ENCODE data around the gene PNLIPRP3. TPM values are rescaled to one million over a fixed set of nuclear protein-coding genes. Genes with fewer than 3 reads are reported as not detected.

The PNLIPRP3 gene
- total RNA-seq, 1 donor, result not detected

DNA sequence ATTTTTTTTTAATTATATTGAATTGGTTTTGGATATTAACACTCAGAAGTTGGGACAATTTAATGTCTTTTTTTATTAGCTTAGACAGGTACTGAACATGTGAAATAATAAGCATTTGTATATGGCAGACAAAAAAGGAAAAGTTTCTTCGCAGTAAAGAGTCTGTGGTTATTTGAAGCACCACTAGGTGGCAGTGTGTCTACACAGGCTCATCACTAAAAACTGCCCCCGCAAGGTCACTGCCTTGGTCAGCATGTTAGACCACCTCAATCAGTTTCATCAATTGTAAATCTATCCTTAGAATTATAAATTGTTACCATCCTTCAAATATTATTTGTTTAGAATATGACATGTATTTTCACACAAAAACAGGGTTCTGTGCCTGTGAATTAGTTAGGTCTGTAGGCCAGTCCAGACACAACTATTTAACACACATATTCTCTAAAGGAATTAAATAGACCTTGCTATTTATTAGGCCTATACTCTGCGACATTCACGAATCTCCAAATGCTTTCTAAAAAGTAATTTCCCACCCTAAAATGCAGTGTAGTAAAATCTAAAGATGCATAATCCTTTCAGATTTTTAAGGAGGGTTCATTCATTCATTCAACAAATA lies 17.0 kb downstream of the PNLIPRP3 start:
- DNase-seq (ENCODE audit: low read depth in 2 of 3, low spot score in 2 of 3), result peak in 2 of 3 donors; percentile 26 to 46

DNA sequence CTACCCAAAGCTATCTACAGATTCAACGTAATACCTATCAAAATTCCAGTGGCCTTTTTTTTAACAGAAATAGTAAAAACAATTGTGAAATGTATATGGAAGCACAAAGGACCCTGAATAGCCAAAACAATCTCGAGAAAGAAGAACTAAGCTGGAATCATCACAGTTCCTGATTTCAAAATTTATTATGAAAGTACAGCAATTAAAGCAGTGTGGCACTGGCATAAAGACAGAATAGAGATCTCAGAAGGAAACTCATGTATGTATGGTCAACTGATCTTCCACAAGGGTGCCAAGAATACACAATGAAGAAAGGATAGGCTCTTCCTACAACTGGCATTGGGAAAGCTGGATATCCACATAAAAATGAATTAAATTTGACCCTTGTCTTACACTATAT lies 23.2 kb downstream of the PNLIPRP3 start:
- no peak for DNase-seq (ENCODE audit: low read depth in 2 of 3, low spot score in 2 of 3)

DNA sequence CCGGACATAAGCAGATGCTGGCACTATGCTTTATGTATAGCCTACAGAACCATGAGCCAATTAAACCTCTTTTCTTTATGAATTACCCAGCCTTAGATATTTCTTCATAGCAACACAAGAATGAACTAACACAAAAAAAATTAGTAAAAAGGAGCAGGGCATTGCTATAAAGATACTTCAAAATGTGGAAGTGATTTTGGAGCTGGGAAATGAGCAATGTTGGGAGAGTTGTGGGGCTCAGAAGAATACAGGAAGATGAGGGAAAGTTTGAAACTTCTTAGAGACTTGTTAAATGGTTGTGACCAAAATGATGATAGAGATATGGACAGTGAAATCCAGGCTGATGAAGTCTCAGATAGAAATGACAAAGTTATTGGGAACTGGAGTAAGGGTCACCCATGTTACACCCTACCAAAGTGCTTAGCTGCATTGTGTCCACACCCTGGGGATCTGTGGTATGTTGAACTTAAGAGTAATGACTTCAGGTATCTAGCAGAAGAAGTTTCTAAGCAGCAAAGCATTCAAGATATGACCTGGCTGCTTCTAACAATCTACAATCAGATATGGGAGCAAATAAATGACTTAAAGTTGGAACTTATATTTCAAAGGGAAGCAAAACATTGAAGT lies 24.2 kb downstream of the PNLIPRP3 start:
- DNase-seq (ENCODE audit: low read depth in 2 of 3, low spot score in 2 of 3), result no peak

DNA sequence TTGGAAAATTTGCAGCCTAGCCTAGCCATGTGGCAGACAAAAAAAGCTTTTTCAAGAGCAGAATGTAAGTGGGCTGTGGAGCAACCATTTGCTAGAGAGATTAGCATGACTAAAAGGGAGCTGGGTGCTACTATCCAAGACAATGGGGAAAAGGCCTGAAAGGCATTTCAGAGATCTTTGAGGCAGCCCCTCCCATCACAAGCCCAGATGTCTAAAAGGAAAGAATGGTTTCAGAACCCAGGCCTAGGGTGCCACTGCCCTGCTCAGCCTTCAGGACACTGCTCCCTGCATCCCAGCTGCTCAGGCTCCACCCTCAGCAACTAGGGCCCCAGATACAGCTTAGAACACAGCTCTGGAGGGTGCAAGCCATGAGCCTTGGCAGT lies 24.7 kb downstream of the PNLIPRP3 start:
- DNase-seq (ENCODE audit: low read depth in 2 of 3, low spot score in 2 of 3), result no peak

DNA sequence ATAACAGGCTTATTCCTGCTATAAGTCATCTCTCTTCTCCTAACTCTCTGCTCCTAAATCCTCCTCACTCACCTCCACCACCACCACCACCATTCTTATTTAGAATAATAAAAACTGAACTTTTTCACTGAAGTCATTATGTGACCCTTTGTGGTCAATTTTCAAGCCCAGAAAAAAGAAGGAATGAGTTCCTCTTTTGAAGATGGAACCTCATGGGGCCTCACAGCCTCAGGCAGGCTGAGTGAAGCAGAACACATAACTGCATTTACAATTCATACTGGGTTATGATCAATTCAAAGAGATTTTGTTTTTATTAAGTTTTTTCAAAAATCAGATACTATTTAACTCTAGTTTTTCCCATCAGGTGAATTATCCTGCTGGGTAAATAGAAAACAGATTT lies 29.8 kb downstream of the PNLIPRP3 start:
- peak in 1 of 3 donors; percentile 59 for DNase-seq (ENCODE audit: low read depth in 2 of 3, low spot score in 2 of 3)

DNA sequence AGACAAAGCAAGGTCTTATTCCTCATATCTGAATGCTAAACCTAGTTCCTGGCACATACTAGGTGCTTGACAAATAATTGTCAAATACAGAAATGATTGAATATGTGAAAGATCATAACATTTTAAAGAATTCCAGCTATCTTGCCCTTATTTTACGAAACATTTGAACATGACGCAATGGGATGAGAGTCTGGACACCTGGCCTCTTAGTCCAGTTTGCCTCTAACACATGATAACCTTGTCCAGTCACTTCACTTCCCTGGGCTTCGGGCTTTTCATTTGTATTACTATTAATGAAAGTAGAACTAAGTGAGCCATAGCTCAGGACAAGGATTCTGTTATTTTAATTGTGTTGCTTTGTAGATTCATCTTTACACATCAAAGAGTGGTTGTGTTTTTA lies 32.6 kb downstream of the PNLIPRP3 start:
- DNase-seq (ENCODE audit: low read depth in 2 of 3, low spot score in 2 of 3), result no peak

DNA sequence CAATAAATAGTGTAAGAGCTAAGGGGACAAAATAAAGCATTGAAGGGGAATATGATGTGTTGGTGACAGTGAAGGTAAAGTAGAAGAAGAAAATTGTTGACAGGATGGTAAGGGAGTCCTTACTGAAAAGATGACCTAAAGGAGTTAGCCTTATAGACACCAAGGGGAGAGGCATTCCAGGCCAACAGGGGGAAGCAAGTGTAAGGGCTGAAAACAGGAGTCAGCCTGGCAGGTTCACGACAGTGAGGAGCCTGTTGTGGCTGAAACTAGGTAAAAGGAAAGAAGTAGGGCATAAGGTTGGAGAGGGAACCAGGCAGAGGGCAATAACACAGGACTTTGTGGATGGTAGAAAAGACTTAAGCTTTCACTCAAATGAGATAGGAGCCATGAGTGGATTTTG lies 34.0 kb downstream of the PNLIPRP3 start:
- no peak for DNase-seq (ENCODE audit: low read depth in 2 of 3, low spot score in 2 of 3)

DNA sequence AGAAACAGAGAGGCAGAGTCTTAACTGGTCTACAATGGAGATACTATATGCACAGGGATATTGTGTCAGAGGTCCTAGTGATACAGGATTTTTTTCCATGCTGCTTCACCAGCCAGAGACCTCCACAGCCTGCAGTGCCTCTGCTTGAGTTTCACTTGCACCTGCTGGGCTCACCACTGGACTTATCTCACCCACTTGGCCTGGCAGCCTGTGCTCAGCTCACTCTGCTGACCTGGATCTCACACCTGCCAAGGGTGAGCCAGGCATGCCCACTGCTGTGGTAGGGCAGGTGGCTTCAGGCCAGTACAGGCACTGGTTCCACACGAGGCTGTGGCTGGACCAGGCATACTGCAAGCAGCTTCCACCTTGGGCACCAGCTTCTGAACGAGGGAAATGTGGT lies 36.6 kb downstream of the PNLIPRP3 start:
- DNase-seq (ENCODE audit: low read depth in 2 of 3, low spot score in 2 of 3), result no peak

DNA sequence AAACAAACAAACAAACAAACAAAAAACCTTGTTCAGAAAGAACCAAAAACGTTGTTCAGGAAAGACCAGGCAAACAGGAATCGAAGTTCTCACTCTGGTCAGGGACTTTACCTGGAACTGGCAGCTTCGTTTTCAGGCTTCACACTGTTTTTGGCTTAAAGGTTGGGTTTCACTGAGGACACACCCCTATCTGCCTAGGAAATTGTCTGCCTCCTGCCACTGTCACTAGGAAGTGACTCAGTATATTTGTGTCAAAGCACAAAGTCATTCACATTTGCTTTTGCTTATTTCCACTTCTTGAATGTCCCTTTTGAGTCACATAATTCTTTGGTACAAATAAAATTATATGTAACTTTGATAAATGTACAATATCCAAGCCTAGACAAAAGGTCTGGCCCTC lies 37.9 kb downstream of the PNLIPRP3 start:
- DNase-seq (ENCODE audit: low read depth in 2 of 3, low spot score in 2 of 3), result peak in 2 of 3 donors; percentile 51 to 81

DNA sequence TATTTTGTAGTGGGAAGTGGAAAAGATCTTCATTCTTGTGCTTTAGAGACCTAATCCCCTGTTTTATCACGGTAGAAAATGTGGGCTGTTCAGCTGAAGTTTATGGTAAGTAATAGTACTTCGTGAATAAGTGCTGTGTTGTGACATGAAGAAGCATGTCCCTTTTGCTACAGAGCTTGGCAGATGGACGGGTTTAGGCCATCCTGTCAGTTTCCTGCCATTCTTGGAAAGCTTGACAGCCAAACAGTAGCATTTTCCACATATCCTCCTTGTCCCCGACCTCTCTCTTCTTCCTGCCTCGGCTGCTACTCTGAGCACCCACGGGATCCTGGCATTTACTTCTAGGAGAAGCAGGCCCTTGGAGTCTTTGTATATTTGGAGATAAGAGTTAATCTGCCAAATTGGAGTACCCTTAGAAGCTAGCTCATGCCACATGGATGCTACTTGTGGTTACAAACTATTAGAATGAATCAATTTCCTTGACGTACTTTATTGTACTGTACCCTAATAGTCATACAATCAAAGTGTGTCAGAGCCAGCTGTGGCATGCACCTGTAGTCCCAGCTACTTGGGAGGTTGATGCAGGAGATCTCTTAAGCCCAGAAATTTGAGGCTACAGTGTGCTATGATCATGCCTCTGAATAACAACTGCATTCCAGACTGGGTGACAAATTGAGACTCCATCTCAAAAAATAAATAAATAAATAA lies 39.2 kb downstream of the PNLIPRP3 start:
- no peak for DNase-seq (ENCODE audit: low read depth in 2 of 3, low spot score in 2 of 3)

DNA sequence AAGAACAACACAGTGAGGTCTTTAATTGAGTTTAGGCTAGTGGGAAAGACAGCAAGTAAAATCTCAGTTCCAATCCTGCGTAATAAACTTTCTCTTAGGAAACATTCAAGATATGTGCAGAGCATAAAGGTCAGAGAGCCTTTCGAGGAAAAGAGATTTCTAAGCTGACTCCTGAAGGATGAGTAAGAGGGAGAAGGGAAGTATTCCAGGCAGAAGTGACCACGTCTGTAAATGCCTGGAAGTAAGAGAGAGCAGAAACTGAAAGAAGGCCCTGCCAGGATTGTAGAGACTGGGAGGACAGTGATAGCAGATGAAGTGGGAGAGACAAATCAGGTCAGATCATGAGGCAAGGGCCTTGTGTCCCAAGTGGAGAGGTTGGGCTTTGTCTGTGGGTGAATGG lies 41.8 kb downstream of the PNLIPRP3 start:
- DNase-seq (ENCODE audit: low read depth in 2 of 3, low spot score in 2 of 3), result no peak

DNA sequence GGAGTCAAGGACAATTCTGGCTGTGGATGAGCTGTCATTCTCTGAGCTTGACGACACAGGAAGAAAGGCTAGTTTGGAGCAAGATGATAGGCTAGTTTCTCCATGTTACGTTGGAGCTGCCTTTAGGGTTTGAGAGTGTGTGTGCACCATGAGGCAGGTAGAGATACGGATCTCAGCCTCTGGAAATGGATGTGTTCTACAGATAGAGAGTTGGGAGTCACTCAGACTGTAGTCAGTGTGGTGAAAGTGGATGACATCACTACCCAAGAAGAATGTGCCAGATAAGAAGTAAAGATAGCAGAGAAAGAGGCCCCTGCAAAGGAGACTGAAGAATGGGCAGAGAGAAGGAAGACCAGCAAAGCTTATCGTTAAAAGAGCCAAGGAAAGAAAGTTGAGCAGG lies 42.4 kb downstream of the PNLIPRP3 start:
- peak in 1 of 3 donors; percentile 39 for DNase-seq (ENCODE audit: low read depth in 2 of 3, low spot score in 2 of 3)

DNA sequence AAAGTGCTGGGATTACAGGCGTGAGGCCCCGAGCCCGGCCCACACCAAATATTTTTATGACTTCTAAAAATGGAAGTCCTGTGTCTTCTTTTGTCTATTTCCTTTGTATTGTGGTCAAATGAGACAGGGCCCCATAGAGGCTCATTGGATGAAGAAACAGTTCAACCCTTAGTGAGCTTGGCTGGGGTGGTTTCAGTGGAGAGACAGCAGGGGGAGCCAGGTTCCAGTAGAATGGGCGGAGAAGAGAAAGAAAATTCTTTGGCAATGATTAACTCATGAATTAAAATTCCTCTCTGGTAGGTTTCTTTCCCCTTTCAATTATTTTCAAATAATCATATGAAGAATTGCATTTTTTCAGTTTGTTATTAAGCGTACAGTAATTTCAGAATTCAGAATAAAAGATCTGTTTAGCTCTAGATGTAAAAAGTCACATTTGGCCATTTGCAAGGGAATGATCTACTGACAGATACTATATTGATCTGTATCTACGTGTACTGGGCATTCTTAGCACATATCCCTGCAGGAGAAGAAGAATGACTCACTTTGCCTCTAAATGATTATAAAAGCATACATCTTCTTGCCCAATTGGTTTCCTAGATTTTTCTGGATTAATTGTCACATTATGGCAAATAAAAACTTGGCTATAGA lies 43.2 kb downstream of the PNLIPRP3 start:
- peak in 1 of 3 donors; percentile 39 for DNase-seq (ENCODE audit: low read depth in 2 of 3, low spot score in 2 of 3)

DNA sequence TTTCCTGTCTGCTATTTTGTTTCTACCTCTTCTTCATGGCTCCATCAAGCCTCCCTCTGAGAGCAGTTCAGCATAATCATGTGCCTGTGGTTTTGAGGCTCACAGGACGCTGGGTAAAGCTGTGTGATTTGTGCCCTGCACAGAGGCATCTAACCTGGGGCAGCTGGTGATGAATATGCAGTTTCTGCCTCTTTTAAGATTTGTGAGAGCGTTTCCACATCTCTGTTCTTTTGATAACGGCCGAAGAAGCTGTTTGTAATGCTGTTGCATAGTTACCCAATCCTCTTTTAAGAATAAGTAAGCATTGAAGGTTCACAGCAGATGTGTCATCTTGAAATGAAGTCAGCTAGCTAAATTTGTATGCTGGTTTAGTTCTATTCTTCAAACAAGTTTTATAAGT lies 45.2 kb downstream of the PNLIPRP3 start:
- peak in 2 of 3 donors; percentile 56 to 85 for DNase-seq (ENCODE audit: low read depth in 2 of 3, low spot score in 2 of 3)

DNA sequence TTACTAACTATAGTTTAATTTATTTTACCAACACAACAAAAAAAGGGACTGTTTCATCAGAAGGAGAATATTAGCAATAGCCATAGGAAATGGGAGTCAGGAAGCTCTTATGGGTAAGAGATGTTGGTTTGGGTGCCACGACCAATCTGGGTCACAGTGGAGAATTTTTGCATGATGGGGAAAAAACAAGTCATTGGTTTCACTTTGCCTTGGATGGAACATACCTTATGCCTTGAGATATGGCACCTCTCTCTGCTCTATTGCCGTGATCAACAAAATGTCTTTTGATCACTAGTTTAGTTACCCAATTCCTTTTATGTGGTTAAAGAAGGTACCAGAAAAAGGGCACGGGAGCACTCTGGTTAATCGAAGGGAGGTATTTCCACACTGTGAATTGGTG lies 48.2 kb downstream of the PNLIPRP3 start:
- no peak for DNase-seq (ENCODE audit: low read depth in 2 of 3, low spot score in 2 of 3)

DNA sequence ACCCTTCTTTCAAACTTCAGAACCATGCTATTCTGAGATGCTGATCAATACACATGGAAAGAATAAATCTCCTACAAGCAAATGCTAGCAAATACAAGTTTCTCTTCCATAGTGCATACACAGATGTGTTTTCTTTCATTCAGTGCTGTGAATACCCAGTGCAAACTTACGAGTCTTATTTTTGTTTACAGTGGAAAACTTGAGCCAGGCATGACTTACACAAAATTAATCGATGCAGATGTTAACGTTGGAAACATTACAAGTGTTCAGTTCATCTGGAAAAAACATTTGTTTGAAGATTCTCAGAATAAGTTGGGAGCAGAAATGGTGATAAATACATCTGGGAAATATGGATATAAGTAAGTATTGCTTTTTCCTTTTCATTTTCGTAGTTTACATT lies 48.8 kb downstream of the PNLIPRP3 start:
- no peak for DNase-seq (ENCODE audit: low read depth in 2 of 3, low spot score in 2 of 3)

DNA sequence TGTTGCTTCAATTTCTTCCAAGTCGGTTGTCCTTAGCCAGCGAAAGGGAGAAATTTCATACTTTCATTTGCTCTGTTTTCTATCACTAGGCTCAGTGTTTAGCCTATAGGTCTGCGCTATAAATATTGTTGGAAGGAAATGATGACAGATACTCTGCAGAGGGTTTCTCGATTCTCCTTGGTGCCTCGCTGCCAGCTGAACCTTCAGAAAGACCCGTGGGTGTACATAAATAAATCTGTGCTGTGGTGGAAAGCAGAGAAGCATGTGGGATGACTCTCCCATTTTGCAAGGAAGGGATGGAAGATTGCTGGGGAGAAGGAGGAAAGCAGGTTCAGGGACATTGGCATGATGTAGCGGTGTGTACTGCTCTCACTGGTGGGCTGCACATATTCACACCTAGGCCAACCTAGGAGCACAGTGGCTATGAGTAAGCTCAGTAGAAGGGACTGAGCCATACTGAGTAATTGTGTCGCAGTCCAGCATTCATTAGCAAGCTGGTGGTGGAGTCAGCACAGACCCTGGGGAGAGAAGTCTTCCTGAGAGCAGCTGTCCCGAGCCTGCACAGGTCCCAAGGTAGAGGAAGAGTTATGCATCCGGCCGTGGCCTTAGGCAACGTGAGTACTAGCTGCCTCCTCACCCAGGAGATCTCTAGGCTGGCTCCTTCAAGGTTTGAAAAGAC lies 50.5 kb downstream of the PNLIPRP3 start:
- DNase-seq (ENCODE audit: low read depth in 2 of 3, low spot score in 2 of 3), result no peak

DNA sequence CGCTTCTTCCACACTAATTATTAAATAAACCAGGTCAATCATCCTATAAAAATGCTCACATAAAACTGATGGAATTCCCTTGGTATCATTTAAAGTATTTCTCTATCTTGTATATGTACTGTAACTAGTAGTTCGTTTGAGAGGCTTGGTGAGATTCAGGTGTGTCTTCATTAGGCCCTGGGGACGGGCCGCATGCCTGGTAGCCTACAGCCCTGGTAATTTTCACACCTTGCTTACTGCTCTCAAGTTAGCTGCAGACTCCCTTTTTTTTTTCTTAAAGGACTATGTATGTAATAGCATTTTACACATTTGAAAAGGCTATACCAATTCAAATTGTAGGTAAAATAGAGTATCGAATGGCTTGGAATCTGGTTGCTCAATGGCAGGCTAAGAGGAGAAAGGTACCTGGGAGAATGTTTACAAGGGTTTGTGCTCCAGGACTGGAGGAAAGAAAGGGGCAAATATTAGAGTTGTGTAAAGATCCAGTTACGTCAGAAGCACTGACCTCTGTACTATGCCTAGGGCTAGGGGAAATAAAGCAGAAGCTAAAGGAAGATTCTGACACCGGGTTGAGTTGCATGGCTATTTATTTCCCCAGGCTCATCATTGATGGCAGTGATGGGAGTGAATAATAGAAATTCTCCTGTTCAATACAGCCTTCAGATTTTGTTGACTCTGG lies 59.3 kb downstream of the PNLIPRP3 start:
- no peak for DNase-seq (ENCODE audit: low read depth in 2 of 3, low spot score in 2 of 3)

DNA sequence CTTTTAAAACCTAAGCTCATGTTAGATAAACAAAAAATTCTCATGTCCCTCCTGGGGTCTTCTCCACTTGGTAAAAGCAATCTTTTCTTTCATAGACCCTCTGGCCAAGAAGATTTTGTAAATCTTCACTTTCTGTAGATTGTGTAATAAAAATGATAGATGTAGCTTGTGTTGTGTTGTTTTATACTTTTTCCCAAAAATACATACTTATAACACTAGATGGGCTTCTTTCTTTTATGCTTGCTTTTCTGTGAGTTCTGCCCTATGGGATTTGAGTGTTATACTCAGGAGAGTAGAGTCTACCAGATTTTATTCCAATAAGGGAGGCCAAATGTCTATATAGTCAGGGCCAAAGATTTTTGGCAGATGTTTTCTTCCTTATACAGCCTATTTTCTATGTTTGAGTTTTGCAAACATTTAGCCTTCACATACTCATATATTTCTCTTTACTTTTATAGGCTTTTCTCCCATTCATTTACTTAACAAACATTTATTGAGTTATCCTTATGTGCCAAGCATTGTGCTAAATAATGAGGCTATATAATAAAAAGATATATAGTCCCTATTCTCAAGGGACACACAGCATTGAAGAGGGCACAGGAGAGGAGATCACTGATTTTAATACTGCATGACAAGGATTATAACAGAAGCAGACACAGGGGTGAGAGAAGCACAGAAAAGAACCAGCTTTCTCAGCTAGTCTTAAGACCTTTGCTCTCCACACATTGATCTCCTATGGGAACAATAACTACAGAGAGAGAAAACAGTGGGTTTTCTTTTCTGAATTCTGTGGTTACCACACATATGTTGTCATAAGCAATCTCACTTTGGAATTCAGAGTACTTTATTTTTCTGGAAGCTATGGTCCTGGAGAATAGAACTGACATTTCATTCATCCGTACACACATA lies 60.1 kb downstream of the PNLIPRP3 start:
- no peak for DNase-seq (ENCODE audit: low read depth in 2 of 3, low spot score in 2 of 3)

All from hematopoietic multipotent progenitor cell (in vitro differentiated cells).